ENCODE data around the gene ARHGEF11. TPM values are rescaled to one million over a fixed set of nuclear protein-coding genes. Genes with fewer than 3 reads are reported as not detected.

The ARHGEF11 gene
- total and polyA plus RNA-seq, 7 donors, result 7.0 to 22.8 (median 19.9) TPM

DNA sequence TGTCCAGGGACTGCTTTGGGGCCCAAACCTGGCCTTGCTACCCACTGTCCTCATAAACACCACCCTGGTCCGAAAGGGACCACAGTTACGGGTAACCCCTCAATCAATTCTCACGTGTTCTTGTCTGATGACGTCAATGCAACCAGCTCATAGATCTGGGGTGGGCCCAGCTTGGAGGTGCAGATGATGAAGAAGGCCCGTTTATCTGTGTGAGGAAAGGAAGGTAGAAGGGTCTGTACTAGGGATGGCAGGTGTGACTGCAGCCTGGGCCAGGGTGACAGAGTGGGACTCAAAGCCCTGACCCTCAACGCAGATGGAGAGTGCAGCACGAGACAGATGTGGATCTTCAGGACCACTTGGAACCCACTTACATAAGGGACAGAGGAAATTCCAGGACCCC, 103.0 kb downstream of the ARHGEF11 start:
- TF ChIP-seq, protein P1, sequence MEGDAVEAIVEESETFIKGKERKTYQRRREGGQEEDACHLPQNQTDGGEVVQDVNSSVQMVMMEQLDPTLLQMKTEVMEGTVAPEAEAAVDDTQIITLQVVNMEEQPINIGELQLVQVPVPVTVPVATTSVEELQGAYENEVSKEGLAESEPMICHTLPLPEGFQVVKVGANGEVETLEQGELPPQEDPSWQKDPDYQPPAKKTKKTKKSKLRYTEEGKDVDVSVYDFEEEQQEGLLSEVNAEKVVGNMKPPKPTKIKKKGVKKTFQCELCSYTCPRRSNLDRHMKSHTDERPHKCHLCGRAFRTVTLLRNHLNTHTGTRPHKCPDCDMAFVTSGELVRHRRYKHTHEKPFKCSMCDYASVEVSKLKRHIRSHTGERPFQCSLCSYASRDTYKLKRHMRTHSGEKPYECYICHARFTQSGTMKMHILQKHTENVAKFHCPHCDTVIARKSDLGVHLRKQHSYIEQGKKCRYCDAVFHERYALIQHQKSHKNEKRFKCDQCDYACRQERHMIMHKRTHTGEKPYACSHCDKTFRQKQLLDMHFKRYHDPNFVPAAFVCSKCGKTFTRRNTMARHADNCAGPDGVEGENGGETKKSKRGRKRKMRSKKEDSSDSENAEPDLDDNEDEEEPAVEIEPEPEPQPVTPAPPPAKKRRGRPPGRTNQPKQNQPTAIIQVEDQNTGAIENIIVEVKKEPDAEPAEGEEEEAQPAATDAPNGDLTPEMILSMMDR (IDR thresholded peaks at IDR 0.05), result no peak
- intact Hi-C loops (cut with DNase I), result no loop called here
- DNase-seq, result peak in 1 of 2 donors; percentile 14
- 91 to 95% (median 94%) methylated on average over 7 of the region's 7 CpGs for WGBS, 3 donors
- H3K9me3 ChIP-seq, result no peaks in the 10 kb centered on the region
- no peak overlapping the region for H3K4me3 ChIP-seq
- no peak overlapping the region for H3K27ac ChIP-seq
- no peaks in the 10 kb centered on the region for H3K4me1 ChIP-seq
- H3K27me3 ChIP-seq (ENCODE audit: insufficient read depth in 3 of 3, low read length in 2 of 3), result no peaks in the 10 kb centered on the region
- H3K36me3 ChIP-seq (ENCODE audit: insufficient read depth in 1 of 2, low read depth in 1 of 2), result peaks cover 5 to 100% of the 10 kb centered on the region in 2 donors
- no peak for ATAC-seq

DNA sequence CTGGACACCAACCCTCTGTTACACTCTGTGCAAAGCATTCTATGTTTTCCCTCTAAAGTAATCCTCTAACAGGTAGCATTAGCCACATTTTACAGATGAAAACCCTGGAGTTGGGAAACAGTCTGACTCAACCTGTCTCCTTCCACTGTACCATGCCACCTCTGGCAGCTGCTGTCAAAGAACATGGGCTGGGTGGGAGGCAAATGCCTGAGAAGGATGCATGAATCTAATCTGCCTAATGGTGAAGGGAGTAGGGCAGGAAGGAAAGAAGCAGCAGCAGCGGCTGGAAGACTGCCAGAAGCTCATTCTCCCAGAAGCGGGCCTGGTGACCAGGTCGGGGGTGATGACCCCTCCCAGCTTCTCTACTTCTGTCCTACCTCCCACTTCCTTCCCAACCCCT, 103.4 kb downstream of the ARHGEF11 start:
- 83 to 100% (median 84%) methylated on average over 3 of the region's 3 CpGs for WGBS, 3 donors
- no peak overlapping the region for H3K4me3 ChIP-seq
- DNase-seq (peak in 1 of 2 donors; percentile 23), ATAC-seq (no peak)
- H3K27me3 ChIP-seq (ENCODE audit: insufficient read depth in 3 of 3, low read length in 2 of 3), result no peaks in the 10 kb centered on the region
- intact Hi-C loops (cut with DNase I), result no loop called here
- H3K4me1 ChIP-seq, result no peaks in the 10 kb centered on the region
- H3K9me3 ChIP-seq, result no peaks in the 10 kb centered on the region
- no peak overlapping the region for H3K27ac ChIP-seq
- peaks cover 5 to 100% of the 10 kb centered on the region in 2 donors for H3K36me3 ChIP-seq (ENCODE audit: insufficient read depth in 1 of 2, low read depth in 1 of 2)
- TF ChIP-seq, protein P1 (IDR thresholded peaks at IDR 0.05), result no peak

DNA sequence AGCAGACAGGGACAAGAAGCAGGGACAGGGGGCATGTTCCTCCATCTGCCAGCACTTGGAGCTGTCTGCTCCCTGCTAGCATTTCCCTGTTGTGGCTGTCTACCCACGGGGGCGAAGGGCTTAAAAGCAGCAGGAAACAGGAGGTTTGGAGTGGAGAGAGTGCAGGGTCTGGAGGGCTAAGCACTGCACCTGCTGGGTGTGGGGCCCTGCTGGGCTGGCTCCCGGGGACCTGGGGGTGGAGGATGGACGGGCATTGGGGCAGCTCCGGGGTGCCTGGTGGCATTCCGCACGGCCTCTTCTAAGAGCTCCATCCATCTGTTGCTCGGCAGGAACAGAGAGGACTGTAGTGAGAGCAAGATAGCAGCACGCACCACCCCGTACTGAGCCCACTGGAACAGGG, 103.9 kb downstream of the ARHGEF11 start:
- Histone ChIP-seq H3K4me1 (no peaks in the 10 kb centered on the region), H3K9me3 (no peaks in the 10 kb centered on the region), H3K4me3 (no peak overlapping the region), H3K36me3 (ENCODE audit: insufficient read depth in 1 of 2, low read depth in 1 of 2) (peaks cover 5 to 100% of the 10 kb centered on the region in 2 donors), H3K27ac (no peak overlapping the region), H3K27me3 (ENCODE audit: insufficient read depth in 3 of 3, low read length in 2 of 3) (no peaks in the 10 kb centered on the region)
- DNase-seq (peak in 1 of 2 donors; percentile 11), ATAC-seq (no peak)
- intact Hi-C loops (cut with DNase I), result no loop called here
- TF ChIP-seq, protein P1 (IDR thresholded peaks at IDR 0.05), result no peak
- WGBS, 3 donors, result 89 to 93% (median 89%) methylated on average over 10 of the region's 10 CpGs

DNA sequence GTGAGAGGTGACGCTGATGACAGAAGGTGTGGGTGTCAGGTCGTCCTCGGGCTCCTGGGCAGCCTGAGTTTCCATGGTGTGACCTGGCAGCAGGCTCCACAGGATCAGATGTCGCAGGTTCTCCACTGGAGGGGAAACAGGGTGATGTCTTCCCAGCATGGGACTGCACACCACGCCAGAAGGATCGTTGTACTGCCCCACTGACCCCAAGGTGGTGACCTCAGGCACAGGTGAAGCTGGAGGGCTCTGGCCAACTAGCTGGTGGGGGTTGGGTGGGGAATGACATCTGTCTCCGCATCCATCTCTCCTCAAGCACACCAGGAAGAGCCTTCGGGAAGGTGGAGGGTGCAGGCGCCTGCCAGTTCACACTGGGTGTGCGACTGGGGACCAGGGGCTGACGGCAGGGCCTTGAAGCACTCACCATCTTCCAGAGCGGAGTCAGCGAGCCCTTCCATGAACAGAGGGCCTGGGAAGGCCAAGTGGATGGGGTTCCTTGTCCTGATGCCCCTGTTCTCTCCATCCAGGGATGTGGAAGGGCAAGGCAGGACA, 105.7 kb downstream of the ARHGEF11 start:
- Histone ChIP-seq H3K27ac (no peak overlapping the region), H3K4me3 (no peak overlapping the region), H3K27me3 (ENCODE audit: insufficient read depth in 3 of 3, low read length in 2 of 3) (no peaks in the 10 kb centered on the region), H3K4me1 (no peaks in the 10 kb centered on the region), H3K36me3 (ENCODE audit: insufficient read depth in 1 of 2, low read depth in 1 of 2) (peaks cover 5 to 100% of the 10 kb centered on the region in 2 donors), H3K9me3 (no peaks in the 10 kb centered on the region)
- ATAC-seq, result no peak
- intact Hi-C loops (cut with DNase I), result no loop called here
- peak in 1 of 2 donors; percentile 39 for DNase-seq
- WGBS, 3 donors, result 73 to 82% (median 76%) methylated on average over 13 of the region's 13 CpGs
- TF ChIP-seq, protein P1 (IDR thresholded peaks at IDR 0.05), result no peak

DNA sequence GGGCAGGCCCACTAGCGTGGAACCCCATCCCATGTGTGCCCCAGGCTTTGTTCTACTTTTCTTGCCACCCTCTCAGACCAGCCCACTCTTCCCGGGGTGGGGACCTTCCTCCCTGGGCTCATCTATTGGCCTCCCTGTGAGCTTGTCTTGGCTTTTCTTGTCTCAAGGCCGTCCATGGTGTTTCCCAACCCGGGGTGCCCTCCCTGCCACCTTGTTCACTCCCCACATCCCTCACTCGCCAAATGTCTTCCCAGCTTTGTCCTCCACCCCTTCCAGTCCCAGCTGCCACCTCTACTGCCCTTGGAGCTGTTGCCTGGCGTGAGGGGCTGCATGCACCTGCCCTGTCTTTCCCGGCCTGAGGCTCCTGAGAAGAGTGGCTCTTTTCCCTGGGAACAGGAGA, 106.7 kb downstream of the ARHGEF11 start:
- H3K27me3 ChIP-seq (ENCODE audit: insufficient read depth in 3 of 3, low read length in 2 of 3), result no peaks in the 10 kb centered on the region
- no peaks in the 10 kb centered on the region for H3K9me3 ChIP-seq
- no peaks in the 10 kb centered on the region for H3K4me1 ChIP-seq
- DNase-seq (peak in 1 of 2 donors; percentile 26), ATAC-seq (no peak)
- no peak overlapping the region for H3K4me3 ChIP-seq
- TF ChIP-seq, protein P1 (IDR thresholded peaks at IDR 0.05), result no peak
- no peak overlapping the region for H3K27ac ChIP-seq
- peaks cover 5 to 93% of the 10 kb centered on the region in 2 donors for H3K36me3 ChIP-seq (ENCODE audit: insufficient read depth in 1 of 2, low read depth in 1 of 2)
- intact Hi-C loops (cut with DNase I), result no loop called here
- 79 to 88% (median 84%) methylated on average over 7 of the region's 7 CpGs for WGBS, 3 donors

Measured in psoas muscle (tissue), 8 donors.